ENCODE results near the gene FYCO1.
"Not testable (repeated sequence)": the region's sequence is repeated elsewhere in the genome, so short reads cannot be mapped to it uniquely, and the experiment has no call there.

FYCO1 gene

GRCh38 chr3:46008058-46008457 is 12.4 kb upstream of the FYCO1 start:
- Histone ChIP-seq H3K4me3 (replicated peaks; ENCODE audit: low read depth, low read length) (no peak overlapping the region), H3K36me3 (ENCODE audit: control insufficient read depth, insufficient read depth, low read length) (no peaks in the 10 kb centered on the region), H3K27me3 (replicated peaks; ENCODE audit: control insufficient read depth, insufficient read depth, low read length) (no peaks in the 10 kb centered on the region; the same call in 1 of the 2 replicates)
- no peak for DNase-seq (ENCODE audit: extremely low read depth, insufficient read length)
- TF ChIP-seq, protein P1, sequence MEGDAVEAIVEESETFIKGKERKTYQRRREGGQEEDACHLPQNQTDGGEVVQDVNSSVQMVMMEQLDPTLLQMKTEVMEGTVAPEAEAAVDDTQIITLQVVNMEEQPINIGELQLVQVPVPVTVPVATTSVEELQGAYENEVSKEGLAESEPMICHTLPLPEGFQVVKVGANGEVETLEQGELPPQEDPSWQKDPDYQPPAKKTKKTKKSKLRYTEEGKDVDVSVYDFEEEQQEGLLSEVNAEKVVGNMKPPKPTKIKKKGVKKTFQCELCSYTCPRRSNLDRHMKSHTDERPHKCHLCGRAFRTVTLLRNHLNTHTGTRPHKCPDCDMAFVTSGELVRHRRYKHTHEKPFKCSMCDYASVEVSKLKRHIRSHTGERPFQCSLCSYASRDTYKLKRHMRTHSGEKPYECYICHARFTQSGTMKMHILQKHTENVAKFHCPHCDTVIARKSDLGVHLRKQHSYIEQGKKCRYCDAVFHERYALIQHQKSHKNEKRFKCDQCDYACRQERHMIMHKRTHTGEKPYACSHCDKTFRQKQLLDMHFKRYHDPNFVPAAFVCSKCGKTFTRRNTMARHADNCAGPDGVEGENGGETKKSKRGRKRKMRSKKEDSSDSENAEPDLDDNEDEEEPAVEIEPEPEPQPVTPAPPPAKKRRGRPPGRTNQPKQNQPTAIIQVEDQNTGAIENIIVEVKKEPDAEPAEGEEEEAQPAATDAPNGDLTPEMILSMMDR (IDR thresholded peaks at IDR 0.05; ENCODE audit: insufficient read depth, low read length, poor library complexity, severe bottlenecking): no peak

- TF ChIP-seq, protein P1 (IDR thresholded peaks at IDR 0.05; ENCODE audit: insufficient read depth, low read length, poor library complexity, severe bottlenecking): no peak
- no peaks in the 10 kb centered on the region for H3K36me3 ChIP-seq (ENCODE audit: control insufficient read depth, insufficient read depth, low read length)
- no peaks in the 10 kb centered on the region; the same call in 1 of the 2 replicates for H3K27me3 ChIP-seq (replicated peaks; ENCODE audit: control insufficient read depth, insufficient read depth, low read length)
- DNase-seq (ENCODE audit: extremely low read depth, insufficient read length): no peak
- H3K4me3 ChIP-seq (replicated peaks; ENCODE audit: low read depth, low read length): no peak overlapping the region
These were observed 11.7 kb upstream of the FYCO1 start for GRCh38 chr3:46007280-46007679.

DNA sequence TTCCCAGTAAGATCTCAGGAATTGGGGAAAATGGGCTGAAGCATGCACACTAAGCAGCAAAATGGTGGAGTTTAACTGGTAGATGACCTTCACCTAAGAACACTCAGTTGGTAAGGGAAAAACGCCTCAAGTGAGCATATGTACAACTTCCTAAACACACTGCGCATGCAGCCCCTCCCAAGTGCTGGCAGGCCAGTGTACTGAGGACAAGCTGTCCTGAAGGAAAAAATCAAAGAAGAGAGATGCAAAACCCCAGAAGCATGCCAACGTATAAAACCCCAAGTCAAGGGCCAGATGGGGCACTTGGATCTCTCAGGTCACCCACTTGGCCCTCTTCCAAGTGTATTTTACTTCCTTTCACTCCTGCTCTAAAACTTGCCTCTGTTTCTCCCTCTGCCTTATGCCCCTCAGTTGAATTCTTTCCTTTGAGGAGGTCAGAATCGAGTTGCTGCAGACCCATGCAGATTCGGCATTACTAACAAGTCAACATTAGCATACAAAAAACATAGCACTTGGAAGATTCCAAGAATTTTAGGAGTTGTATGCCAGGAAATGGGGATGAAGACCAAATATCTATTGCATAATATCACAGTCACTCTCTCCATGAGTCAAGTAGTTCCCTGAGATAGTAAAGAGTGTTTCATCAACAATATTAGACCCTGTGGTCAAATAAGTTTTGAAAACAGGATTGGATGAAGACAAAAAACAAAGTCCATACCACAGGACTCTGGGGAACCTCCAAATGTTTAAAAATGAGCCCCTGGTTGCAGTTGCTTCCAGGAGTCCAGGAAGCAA is 10.8 kb upstream of the FYCO1 start:
- no peak for DNase-seq (ENCODE audit: extremely low read depth, insufficient read length)

GRCh38 chr3:46003706-46004105 is 8.1 kb upstream of the FYCO1 start:
- DNase-seq (ENCODE audit: extremely low read depth, insufficient read length): not testable (repeated sequence)

More for the DNA sequence above, 10.8 kb upstream of the FYCO1 start:
- TF ChIP-seq, protein P1 (IDR thresholded peaks at IDR 0.05; ENCODE audit: insufficient read depth, low read length, poor library complexity, severe bottlenecking): no peak
- no peaks in the 10 kb centered on the region; the same call in 1 of the 2 replicates for H3K27me3 ChIP-seq (replicated peaks; ENCODE audit: control insufficient read depth, insufficient read depth, low read length)
- no peaks in the 10 kb centered on the region for H3K36me3 ChIP-seq (ENCODE audit: control insufficient read depth, insufficient read depth, low read length)
- no peak overlapping the region for H3K4me3 ChIP-seq (replicated peaks; ENCODE audit: low read depth, low read length)

DNA sequence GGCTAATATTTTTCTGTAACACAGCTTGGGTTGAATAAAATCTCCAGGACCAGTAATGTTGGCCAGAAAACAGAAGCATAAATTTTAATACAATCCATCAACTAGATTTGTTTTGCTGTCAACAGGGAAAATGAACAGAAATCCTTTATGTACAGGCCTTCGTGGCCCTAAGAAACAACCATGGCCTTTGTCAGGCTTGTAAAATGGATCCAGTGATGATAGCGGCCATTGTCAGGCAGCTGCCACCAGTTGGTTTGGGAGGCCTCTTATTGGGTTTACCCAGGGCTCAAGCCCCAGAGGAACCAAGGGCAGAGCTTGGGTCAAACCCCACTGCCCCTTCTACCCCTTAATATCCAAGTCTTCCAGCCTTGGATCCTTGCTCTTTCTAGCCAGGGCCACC is 5.6 kb upstream of the FYCO1 start:
- TF ChIP-seq, protein P1 (IDR thresholded peaks at IDR 0.05; ENCODE audit: insufficient read depth, low read length, poor library complexity, severe bottlenecking): no peak
- no peak for DNase-seq (ENCODE audit: extremely low read depth, insufficient read length)

More at GRCh38 chr3:46003706-46004105, 8.1 kb upstream of the FYCO1 start:
- H3K4me3 ChIP-seq (replicated peaks; ENCODE audit: low read depth, low read length); H3K27me3 ChIP-seq (replicated peaks; ENCODE audit: control insufficient read depth, insufficient read depth, low read length); H3K36me3 ChIP-seq (ENCODE audit: control insufficient read depth, insufficient read depth, low read length): not testable (repeated sequence)

GRCh38 chr3:45997942-45998341 is 2.3 kb upstream of the FYCO1 start:
- no peaks in the 10 kb centered on the region for H3K27me3 ChIP-seq (replicated peaks; ENCODE audit: control insufficient read depth, insufficient read depth, low read length)
- DNase-seq (ENCODE audit: extremely low read depth, insufficient read length): no peak
- no peak overlapping the region for H3K4me3 ChIP-seq (replicated peaks; ENCODE audit: low read depth, low read length)
- no peaks in the 10 kb centered on the region for H3K36me3 ChIP-seq (ENCODE audit: control insufficient read depth, insufficient read depth, low read length)
- TF ChIP-seq, protein P1 (IDR thresholded peaks at IDR 0.05; ENCODE audit: insufficient read depth, low read length, poor library complexity, severe bottlenecking): no peak

More for the DNA sequence above, 5.6 kb upstream of the FYCO1 start:
- Histone ChIP-seq H3K36me3 (ENCODE audit: control insufficient read depth, insufficient read depth, low read length) (no peaks in the 10 kb centered on the region), H3K4me3 (replicated peaks; ENCODE audit: low read depth, low read length) (no peak overlapping the region), H3K27me3 (replicated peaks; ENCODE audit: control insufficient read depth, insufficient read depth, low read length) (no peaks in the 10 kb centered on the region)

- not testable (repeated sequence) for H3K36me3 ChIP-seq (ENCODE audit: control insufficient read depth, insufficient read depth, low read length); H3K27me3 ChIP-seq (replicated peaks; ENCODE audit: control insufficient read depth, insufficient read depth, low read length); DNase-seq (ENCODE audit: extremely low read depth, insufficient read length); H3K4me3 ChIP-seq (replicated peaks; ENCODE audit: low read depth, low read length)
These were observed 1.9 kb upstream of the FYCO1 start for GRCh38 chr3:45997499-45997898.
